Activated CD8-positive, alpha-beta T cell treated with anti-CD3 and anti-CD28 coated beads for 36 hours (primary cell): ENCODE measurements around the gene GFOD1. TPM values are rescaled to one million over a fixed set of nuclear protein-coding genes. Genes with fewer than 3 reads are reported as not detected.

ENCODE experiments used
- ATAC-seq: fragments of 200-7000 bp; cut with Tn5 transposase; one replicate; pipeline ENCODE4 v1.10.0; 2021; ENCODE audit warnings: mild to moderate bottlenecking, moderate library complexity
- CTCF ChIA-PET: fragments of 350-600 bp; sonication (Branson Sonifier 250); formaldehyde crosslinking; loops from one replicate; lab custom pipeline; 2021; ENCODE audit warnings: antibody characterized with exemption; lab: Charles Lee
- POLR2A ChIA-PET: fragments of 350-600 bp; sonication (Branson Sonifier 250); formaldehyde crosslinking; loops from one replicate; lab custom pipeline; 2021; ENCODE audit warnings: antibody characterized with exemption; lab: Charles Lee
- DNase-seq: peaks from one replicate; pipeline ENCODE4 v3.0.0-alpha.2; 2020
- H3K27ac Mint-ChIP-seq: one replicate; pipeline ENCODE4 v1.8.0; 2021; ENCODE audit warnings: mild to moderate bottlenecking, mixed read lengths
- H3K27me3 Mint-ChIP-seq: one replicate; pipeline ENCODE4 v1.8.0; 2021; ENCODE audit warnings: mixed read lengths
- H3K36me3 Mint-ChIP-seq: one replicate; pipeline ENCODE4 v1.8.0; 2021; ENCODE audit warnings: low read depth, mixed read lengths
- H3K4me1 Mint-ChIP-seq: one replicate; pipeline ENCODE4 v1.8.0; 2021; ENCODE audit warnings: low read depth, mixed read lengths
- H3K4me3 Mint-ChIP-seq: one replicate; pipeline ENCODE4 v1.8.0; 2021; ENCODE audit warnings: mild to moderate bottlenecking, moderate library complexity, mixed read lengths
- H3K9me3 Mint-ChIP-seq: one replicate; pipeline ENCODE4 v1.8.0; 2021; ENCODE audit warnings: mixed read lengths
- CTCF ChIP-seq: fragments of 200-600 bp; IDR thresholded peaks from one replicate; pipeline ENCODE4 v1.8.0; 2022; ENCODE audit warnings: antibody characterized with exemption, mild to moderate bottlenecking
- intact Hi-C: fragments of 100-400 bp; cut with micrococcal nuclease; formaldehyde crosslinking; loops from one replicate; pipeline ENCODE4 v1.10.0; 2022
- total RNA-seq, 2 experiments: library from RNA; stranded (reverse); gene quantifications; one replicate each; pipeline ENCODE4 v1.2.3, GENCODE V29; 2021

GFOD1 gene
- total RNA-seq, 2 experiments from 2014 or later: 12.3 to 12.9 TPM

- ATAC-seq: no peak
- CTCF ChIA-PET: no interaction called here
- H3K4me1 Mint-ChIP-seq: peaks cover 6% of the 10 kb centered on the region
- no peak for TF ChIP-seq CTCF
- no peaks in the 10 kb centered on the region for H3K9me3 Mint-ChIP-seq
- H3K4me3 Mint-ChIP-seq: no peak overlapping the region
- DNase-seq: no peak
- no peak overlapping the region for H3K27ac Mint-ChIP-seq
- POLR2A ChIA-PET: interaction anchor here (0.5 kb wide), 2 partner anchors 37 to 114 kb away, joined by 3 read pairs; no protein-coding TSS in a partner anchor
- H3K36me3 Mint-ChIP-seq: no peaks in the 10 kb centered on the region
- intact Hi-C loops: no loop called here
- H3K27me3 Mint-ChIP-seq: no peaks in the 10 kb centered on the region
These were observed 9.3 kb upstream of the GFOD1 start for GRCh38 chr6:13496513-13497190.

DNA sequence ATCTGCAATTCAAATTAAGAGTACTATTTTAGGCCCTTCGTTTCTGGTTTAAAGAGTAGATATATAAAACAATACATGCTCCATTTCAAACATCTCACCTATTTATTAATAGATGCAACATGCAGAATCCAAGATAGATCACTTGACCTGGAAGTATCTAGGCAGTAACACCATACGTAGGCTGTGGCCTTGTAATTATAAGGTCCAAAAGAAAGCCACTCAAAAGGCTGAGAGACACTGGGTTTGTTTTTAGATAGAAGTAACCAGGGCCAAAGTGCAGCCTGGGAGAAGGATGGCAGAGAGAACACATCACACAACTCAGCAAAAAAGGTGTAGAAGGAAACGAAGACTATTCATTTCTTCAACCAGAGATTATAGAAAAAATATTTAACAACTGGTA is 8.4 kb upstream of the GFOD1 start:
- no peak overlapping the region for H3K27ac Mint-ChIP-seq
- no peaks in the 10 kb centered on the region for H3K9me3 Mint-ChIP-seq
- DNase-seq (no peak), ATAC-seq (no peak)
- TF ChIP-seq CTCF: no peak
- H3K27me3 Mint-ChIP-seq: no peaks in the 10 kb centered on the region
- no peaks in the 10 kb centered on the region for H3K36me3 Mint-ChIP-seq
- intact Hi-C loops: no loop called here
- peaks cover 6% of the 10 kb centered on the region for H3K4me1 Mint-ChIP-seq
- H3K4me3 Mint-ChIP-seq: no peak overlapping the region
- ChIA-PET POLR2A (interaction anchor here (0.5 kb wide), 1 partner anchor 115 kb away, joined by 3 read pairs; no protein-coding TSS in a partner anchor), CTCF (no interaction called here)

GRCh38 chr6:13495112-13495776 is 7.8 kb upstream of the GFOD1 start:
- no peaks in the 10 kb centered on the region for H3K36me3 Mint-ChIP-seq
- H3K27ac Mint-ChIP-seq: no peak overlapping the region
- no peak for ATAC-seq
- H3K9me3 Mint-ChIP-seq: no peaks in the 10 kb centered on the region
- H3K4me3 Mint-ChIP-seq: no peak overlapping the region
- POLR2A ChIA-PET: interaction anchor here (1.0 kb wide), 1 partner anchor 9 kb away, joined by 3 read pairs; no protein-coding TSS in a partner anchor
- H3K27me3 Mint-ChIP-seq: no peaks in the 10 kb centered on the region
- DNase-seq: no peak
- CTCF ChIA-PET: interaction anchor here (0.7 kb wide), 1 partner anchor 15 kb away, joined by 5 read pairs; no protein-coding TSS in a partner anchor
- no peak for TF ChIP-seq CTCF
- intact Hi-C loops: no loop called here
- peaks cover 4% of the 10 kb centered on the region for H3K4me1 Mint-ChIP-seq

DNA sequence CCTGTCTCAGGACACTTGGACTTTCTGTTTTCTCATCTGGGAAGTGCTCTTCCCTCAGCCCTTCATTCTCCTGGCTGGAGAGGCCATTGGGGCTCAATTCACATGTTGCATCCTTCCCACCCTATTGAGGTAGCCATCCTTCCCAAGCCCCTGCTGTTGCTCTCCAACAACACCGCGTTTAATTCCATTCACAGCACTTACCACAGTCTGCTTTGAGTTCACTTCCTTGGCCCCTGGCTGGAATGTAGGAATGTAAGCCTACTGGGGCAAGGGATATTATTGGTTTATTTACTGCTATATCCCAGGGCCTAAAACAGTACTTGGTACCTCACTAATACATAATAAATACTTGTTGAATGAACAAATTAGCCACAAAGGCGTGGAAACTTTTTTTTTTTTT is 6.7 kb upstream of the GFOD1 start:
- intact Hi-C loops: no loop called here
- ATAC-seq: no peak
- H3K9me3 Mint-ChIP-seq: no peaks in the 10 kb centered on the region
- H3K4me3 Mint-ChIP-seq: no peak overlapping the region
- CTCF ChIA-PET: interaction anchor here (0.7 kb wide), 1 partner anchor 17 kb away, joined by 5 read pairs; no protein-coding TSS in a partner anchor
- no peaks in the 10 kb centered on the region for H3K4me1 Mint-ChIP-seq
- POLR2A ChIA-PET: no interaction called here
- H3K27ac Mint-ChIP-seq: no peak overlapping the region
- no peaks in the 10 kb centered on the region for H3K27me3 Mint-ChIP-seq
- H3K36me3 Mint-ChIP-seq: no peaks in the 10 kb centered on the region
- TF ChIP-seq CTCF: no peak
- no peak for DNase-seq

GRCh38 chr6:13493147-13493546 is 5.7 kb upstream of the GFOD1 start:
- H3K36me3 Mint-ChIP-seq: no peaks in the 10 kb centered on the region
- intact Hi-C loops: no loop called here
- peaks cover 3% of the 10 kb centered on the region for H3K27me3 Mint-ChIP-seq
- ChIA-PET POLR2A (interaction anchor here (0.7 to 0.8 kb wide), 2 partner anchors 28 to 36 kb away, joined by 3 read pairs; no protein-coding TSS in a partner anchor), CTCF (interaction anchor here (1.0 kb wide), 1 partner anchor 45 kb away, joined by 3 read pairs; no protein-coding TSS in a partner anchor)
- no peak overlapping the region for H3K27ac Mint-ChIP-seq
- DNase-seq (no peak), ATAC-seq (no peak)
- peaks cover 9% of the 10 kb centered on the region for H3K4me1 Mint-ChIP-seq
- H3K4me3 Mint-ChIP-seq: no peak overlapping the region
- no peak for TF ChIP-seq CTCF
- no peaks in the 10 kb centered on the region for H3K9me3 Mint-ChIP-seq
